PC-9 (cell line): ENCODE results near the gene ZNF674.
"Not testable (repeated sequence)": the region's sequence is repeated elsewhere in the genome, so short reads cannot be mapped to it uniquely, and the experiment has no call there.

Experiments
- EZH2 ChIP-seq: fragments of 200-600 bp; sonication (generic); IDR thresholded peaks from 2 replicates; pipeline ENCODE4 v1.8.0; 2017; ENCODE audit warnings: antibody characterized with exemption, low read depth
- TF ChIP-seq, protein P1 (sequence below): fragments of 200-600 bp; sonication (generic); conservative IDR thresholded peaks from 2 replicates; pipeline ENCODE4 v1.6.1; 2017; ENCODE audit warnings: mixed run types, antibody characterized with exemption, mild to moderate bottlenecking, moderate library complexity

DNA sequence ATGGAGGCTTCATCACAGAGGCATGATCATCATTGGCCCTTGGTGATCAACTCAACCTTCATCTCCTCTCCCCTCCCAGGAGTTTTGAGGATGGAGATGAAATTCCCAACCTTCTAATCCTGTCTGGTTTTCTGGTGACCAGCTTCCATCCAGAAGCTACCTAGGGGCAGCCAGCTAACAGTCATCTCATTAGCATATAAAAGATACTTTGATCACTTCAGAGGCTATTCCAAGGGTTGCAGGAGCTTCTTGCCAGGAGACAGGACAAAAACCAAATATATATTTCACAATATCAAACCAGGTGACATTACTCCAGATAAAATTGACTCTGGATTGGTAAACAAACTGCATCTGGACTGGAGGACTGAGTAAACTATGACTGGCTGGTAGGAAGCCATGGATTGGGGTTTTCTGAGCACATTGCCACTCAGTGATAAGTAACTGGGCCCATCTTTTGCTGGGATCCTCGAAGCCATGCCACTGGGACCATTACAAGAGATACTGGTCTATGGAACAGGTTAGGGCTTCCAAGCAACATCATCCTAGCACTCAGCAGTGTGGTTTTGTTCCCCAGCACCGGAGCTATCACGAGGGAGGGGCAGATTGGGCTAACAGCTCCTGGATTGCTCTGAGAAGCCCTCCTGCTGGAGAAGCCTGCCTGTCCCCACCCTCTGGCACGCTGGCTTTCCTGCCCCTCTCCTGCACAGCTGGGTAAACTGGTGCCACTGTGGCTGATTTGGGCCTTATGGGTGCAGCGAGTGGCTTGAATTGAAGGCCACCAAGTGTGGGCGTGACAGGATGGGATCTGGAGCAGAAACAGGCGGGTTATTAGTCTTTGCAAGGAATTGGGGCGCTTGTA lies 84.2 kb downstream of the ZNF674 start:
- TF ChIP-seq, protein P1, sequence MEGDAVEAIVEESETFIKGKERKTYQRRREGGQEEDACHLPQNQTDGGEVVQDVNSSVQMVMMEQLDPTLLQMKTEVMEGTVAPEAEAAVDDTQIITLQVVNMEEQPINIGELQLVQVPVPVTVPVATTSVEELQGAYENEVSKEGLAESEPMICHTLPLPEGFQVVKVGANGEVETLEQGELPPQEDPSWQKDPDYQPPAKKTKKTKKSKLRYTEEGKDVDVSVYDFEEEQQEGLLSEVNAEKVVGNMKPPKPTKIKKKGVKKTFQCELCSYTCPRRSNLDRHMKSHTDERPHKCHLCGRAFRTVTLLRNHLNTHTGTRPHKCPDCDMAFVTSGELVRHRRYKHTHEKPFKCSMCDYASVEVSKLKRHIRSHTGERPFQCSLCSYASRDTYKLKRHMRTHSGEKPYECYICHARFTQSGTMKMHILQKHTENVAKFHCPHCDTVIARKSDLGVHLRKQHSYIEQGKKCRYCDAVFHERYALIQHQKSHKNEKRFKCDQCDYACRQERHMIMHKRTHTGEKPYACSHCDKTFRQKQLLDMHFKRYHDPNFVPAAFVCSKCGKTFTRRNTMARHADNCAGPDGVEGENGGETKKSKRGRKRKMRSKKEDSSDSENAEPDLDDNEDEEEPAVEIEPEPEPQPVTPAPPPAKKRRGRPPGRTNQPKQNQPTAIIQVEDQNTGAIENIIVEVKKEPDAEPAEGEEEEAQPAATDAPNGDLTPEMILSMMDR, result not testable (repeated sequence)
- TF ChIP-seq EZH2, result not testable (repeated sequence)
